Measurements from ENCODE around the gene APOA4.

The APOA4 gene

GRCh38 chr11:116774661-116775060 lies 48.4 kb downstream of the APOA4 start:
- TF ChIP-seq ZFX (IDR thresholded peaks at IDR 0.05) = no peak
- no peak for TF ChIP-seq CTCF (conservative IDR thresholded peaks at IDR 0.05)
- 0 out of 2 replicates have a peak overlapping the region, but pooled peaks have one; percentile 1 for H3K27ac ChIP-seq

DNA sequence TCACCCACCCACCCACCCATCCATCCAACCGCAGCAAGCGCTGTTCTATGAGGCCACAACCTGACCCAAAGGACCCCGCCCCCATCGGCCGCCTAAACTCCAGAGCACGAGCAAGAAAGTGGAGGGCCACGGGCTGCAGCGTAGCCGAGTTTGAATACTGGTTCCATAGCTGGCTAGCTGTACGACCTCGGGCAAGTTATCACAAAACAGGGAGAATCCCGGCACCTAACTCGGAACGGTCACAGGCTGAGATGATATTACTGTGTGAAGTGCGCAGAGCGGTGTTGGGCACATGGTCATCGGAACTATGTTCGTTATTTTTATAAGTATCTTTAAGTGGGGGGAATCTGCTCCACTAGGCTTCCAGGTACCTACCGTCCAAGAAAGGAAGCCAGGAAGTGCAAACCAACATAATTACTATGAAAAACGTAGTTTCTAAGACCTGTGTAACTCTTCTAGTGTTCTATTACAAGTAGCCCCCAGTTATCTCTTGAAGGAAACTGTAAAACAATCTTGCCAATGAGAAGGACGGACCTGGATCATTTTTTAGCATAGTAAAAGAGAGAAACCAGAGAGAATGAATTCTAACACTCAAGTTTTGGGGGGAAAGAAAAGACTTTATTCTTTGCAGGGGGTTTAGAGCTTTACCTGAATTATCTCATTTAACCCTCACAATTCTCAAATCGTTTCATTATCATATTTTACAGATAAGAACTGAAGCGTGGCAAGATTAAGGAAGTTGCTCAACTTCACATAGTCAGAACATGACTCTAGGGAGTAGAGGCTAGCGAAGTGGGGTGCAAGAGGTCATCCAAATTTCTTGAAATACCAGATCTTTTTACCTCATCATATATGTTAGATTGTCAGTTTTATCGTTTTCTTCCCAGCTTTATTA lies 49.7 kb downstream of the APOA4 start:
- no peak for TF ChIP-seq CTCF (conservative IDR thresholded peaks at IDR 0.05)
- TF ChIP-seq ZFX (IDR thresholded peaks at IDR 0.05) = no peak

GRCh38 chr11:116772443-116773202 lies 50.5 kb downstream of the APOA4 start, which contains the start of gene BUD13:
Gene BUD13, minus strand, starts transcription at chr11:116772987. Its CDS starts 23 bp downstream, at chr11:116772964.
- TF ChIP-seq CTCF (conservative IDR thresholded peaks at IDR 0.05) (no peak), ZFX (IDR thresholded peaks at IDR 0.05) (peak; percentile 76)

More for the DNA sequence above, 49.7 kb downstream of the APOA4 start:
- peak overlapping the region; percentile 94 for H3K27ac ChIP-seq

DNA sequence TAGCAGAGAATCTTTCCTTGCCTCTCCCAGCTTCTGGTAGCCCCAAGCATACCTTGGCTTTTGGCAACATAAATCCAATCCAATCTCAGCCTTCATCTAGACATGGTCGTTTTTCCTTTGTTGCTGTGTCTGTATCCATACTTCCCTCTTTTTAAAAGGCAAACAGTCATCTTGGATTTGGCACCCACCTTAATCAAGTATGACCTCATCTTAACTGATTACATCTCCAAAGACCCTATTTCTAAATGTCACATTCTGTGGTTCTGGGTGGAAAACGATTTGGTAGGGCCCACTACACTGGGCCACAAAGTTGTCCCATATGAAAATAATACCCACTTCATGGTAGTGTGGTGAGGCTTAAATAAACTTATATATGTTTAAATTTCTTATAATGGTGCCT lies 51.2 kb downstream of the APOA4 start:
- TF ChIP-seq ZFX (IDR thresholded peaks at IDR 0.05) (no peak), CTCF (conservative IDR thresholded peaks at IDR 0.05) (no peak)
- H3K27ac ChIP-seq = peak overlapping the region; percentile 94

More at GRCh38 chr11:116772443-116773202, 50.5 kb downstream of the APOA4 start, which contains the start of gene BUD13:
- peak within 1 kb of the TSS; percentile 94 for H3K27ac ChIP-seq
